Measurements from ENCODE around the gene ZDBF2.
"Not testable (repeated sequence)": the region's sequence is repeated elsewhere in the genome, so short reads cannot be mapped to it uniquely, and the experiment has no call there.

ZDBF2 gene

DNA sequence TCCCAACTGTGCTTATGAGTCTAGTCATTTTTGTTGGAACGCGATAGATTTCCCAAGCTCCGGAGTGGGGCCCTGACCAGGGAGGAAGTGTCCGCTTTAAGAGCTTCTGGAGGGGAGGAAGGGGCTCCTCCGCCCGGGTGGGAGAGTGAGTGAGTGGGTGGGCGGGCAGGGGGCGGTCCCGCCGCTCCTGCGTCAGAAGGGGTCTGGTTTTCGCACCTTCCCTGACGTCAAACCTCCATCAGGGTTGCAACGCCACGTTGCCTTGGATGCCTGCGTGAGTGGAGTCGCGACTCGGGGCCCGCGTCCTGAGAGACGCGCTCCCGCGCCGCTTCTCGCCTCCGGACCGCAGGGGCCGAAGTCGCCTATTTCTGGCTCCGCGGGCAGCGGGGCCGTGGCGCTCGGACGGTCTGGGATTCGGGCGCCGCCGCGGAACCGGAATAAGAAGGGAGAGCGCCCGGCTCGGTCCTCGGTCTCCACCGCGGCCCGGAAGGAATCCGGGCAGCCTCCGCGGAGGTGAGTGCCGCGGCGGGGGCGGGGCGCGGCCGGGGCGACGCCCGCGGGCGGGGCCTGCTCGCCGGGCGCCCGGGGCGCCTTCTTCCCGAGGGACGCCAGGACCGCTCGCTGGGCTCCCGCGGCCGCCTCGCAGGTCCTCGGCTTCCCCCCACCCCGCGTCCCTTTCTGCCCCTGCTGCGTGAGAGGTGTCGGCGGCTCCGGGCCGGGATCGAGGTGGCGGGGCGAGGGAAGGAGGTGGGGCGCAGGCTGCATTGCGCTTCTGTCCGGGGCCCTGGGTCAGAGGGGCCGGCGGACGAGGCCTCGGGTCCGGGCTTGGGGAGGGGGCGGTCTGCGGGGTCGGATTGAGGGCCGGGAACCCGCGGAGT lies at the start of gene ZDBF2:
Gene ZDBF2 (plus strand): TSS at position 230 of the 878 bp plus-strand sequence. CDS start 7,187 bp downstream, outside the sequence.
- peak; percentile 87 for DNase-seq (ENCODE audit: low read depth, low spot score)

DNA sequence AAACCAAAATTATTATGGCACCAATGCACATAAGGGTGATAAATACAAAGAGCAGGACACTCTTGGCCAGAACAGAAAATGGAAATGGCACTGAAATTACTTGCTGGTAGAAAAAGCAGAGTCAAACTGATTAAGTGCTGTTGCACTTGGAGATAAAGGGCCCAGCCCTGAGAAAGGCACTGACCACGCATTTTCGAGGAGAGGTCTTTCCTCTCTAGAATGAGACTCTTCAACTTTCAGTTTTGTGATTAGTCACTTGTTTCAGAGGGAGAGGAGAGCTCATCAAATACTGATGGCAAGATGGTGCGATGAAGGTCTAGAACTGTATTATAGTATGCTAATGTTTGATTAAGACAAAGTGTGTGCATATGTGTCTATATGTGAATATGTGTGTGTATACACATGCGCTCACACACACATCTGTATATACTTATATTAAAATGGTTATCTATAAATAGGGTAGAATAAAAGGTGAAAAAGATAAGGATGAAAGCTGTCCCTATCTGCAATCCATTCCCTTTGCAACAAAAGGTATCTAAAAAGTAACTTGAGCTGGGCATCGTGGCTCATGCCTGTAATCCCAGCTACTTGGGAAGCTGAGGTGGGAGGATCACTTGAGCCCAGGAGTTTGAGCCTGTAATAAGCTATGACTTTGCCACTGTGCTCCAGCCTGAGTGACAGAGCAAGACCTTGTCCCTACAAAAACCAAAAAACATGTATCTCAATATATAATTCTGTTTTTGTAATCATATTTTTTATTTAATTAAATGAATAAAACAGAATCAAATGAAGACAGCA lies 48.8 kb upstream of the ZDBF2 start:
- DNase-seq (ENCODE audit: low read depth, low spot score), result no peak

DNA sequence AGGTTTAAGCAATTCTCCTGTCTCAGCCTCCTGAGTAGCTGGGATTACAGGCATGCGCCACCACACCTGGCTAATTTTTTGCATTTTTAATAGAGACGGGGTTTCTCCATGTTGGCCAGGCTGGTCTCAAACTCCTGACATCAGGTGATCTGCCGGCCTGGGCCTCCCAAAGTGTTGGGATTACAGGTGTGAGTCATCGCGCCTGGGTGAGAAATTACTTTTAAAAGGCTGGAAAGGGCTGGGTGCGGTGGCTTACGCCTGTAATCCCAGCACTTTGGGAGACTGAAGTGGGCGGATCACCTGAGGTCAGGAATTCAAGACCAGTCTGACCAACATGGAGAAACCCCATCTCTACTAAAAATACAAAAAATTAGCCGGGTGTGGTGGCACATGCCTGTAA lies 45.8 kb upstream of the ZDBF2 start:
- not testable (repeated sequence) for DNase-seq (ENCODE audit: low read depth, low spot score)

DNA sequence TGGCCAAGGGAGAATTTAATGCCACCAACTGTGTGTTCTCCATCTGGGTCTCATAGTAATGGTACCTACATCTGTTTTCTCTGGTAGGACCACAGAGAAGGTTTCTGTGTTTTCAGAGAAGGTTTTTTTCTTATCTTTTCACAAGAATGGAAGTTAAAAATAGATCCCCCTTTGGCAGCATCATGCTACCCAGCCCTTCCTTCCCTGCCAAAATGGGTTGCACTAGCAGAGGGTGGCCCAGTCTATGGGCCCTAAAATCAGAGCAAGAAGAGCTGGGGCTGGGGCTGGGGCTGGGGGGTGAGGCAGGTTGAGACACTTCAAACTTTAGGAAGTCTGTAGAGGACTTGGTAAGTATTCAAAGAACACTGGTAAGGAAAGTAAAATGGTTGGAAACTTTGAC lies 44.8 kb upstream of the ZDBF2 start:
- DNase-seq (ENCODE audit: low read depth, low spot score), result no peak

DNA sequence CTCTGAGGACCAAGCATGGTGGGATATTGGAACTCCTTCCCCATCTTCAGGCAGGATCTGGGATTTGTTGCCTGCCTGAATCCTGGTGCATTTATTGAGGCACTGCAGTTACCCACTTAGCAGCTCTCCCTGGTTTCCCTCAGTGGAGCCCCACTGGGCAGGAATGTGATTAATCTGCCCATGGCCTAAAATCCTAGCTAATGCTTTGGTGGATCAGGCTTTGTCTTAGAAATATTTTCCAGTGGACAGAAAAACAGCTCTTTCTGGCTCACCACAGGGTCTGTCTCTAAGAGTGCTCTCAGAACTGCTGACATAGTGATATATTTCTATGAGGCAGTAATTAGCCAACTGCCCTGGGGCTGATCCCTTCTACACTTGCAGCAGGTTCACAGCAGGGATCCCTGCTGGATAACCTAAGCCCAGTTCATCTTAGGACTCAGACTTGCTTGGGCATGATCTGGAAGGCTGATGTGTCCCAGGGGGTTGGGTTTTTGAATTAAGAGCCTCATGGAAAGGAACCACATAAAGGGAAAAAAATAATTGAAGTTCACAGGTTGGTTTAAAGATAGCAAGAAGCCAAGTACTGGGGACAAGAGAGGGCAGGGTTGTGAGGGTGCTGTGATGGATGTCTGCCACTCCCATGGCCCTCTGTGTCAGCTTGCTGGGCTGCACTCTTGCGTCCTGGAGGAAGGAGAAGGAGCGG lies 44.3 kb upstream of the ZDBF2 start:
- peak; percentile 88 for DNase-seq (ENCODE audit: low read depth, low spot score)

DNA sequence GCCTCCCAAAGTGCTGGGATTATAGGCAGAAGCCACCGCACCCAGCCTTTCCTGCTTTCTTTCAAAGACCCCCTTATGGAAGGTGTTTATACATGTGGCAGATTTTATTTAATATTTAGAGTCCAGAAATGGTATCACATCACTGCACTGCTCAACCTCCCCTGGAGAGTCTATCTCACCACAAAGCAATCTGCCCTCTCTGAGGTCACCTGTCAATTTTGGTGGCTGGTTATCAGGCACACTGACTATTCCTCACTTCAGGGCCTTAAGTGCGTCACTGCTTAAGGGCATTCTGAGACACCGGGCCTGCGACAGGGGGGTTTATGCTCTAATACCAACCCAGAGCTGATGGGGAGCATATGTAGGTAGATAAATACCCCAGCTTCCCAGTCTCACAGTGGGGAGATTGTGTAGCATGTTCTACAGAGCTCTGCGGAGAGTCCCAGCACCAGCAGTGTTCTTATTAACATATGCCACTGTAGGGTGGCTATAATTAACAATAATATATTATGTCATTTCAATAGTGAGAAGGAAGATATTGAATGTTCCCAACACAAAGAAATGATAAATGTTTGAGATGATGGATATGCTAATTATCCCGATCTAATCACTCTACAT lies 42.7 kb upstream of the ZDBF2 start:
- no peak for DNase-seq (ENCODE audit: low read depth, low spot score)

DNA sequence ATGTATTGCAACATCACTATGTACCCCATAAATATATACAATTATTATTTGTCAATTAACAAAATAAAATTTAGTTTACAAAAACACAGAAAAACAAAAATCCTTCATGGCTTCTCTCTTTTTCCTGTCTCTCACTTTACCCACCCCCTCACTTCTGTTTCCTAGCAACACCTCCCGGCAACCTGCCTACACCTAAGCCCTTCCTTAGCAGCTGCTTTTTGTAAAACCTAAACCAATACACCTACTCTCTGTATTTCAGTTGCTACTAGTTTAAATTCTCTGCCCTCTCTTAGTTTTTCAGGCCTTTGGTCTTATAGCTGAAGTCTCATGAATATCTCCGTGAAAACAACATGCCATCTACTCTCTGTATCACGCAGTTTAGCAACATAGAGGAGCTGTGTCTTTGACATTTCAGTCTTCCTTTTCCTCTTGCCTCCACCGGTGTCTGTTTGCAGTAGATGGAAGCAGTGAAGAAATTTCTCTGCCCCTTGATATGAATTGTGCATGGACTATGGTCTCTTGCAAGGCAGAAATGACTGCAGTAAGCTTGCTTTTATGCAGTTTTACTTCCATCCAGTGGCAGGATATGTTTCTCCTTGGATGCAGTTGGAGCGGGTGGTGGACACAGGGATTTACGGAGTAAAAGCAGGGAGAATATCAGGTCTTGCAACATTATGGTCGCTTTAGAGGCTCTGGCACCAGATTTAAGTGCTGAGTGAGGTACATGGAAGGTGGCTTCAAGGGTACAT lies 42.0 kb upstream of the ZDBF2 start:
- DNase-seq (ENCODE audit: low read depth, low spot score), result no peak

DNA sequence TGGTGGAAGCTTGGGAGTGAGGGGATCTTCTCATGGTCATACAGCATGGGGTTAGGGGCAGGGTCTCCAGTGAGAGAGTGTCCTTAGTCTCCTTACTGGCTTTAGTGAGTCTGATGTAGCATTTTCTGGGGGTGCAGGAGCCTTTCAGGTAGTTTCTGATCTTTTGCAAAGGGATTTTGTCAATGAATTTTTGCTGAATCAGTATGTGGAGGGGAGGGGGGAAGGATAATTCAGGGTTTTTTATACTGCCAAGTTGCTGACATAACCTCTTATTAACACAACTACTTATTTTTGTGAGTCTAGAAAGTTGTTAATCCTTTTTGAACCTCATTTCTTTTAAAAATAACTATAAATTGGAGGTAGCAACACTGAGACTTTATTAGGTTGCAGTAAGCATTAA lies 35.3 kb upstream of the ZDBF2 start:
- no peak for DNase-seq (ENCODE audit: low read depth, low spot score)

DNA sequence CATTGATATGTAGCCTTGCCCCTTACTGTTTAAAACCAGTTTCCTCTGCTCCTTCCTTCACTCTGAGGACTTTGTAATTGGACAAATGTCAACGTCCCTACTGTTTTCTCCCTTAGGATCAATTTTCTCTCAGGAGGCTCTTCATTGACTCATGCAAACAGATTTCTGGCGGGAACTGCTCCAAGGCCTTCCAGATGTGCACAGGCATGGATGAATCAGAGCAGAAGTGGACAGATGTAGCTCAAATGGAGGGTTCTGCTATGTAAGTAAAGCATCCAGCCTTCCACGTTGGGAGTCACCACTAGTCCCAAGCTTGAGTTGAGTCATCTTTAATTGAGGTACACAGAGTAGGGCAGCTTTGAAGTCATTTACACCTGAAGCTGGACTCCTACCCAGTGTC lies 34.1 kb upstream of the ZDBF2 start:
- DNase-seq (ENCODE audit: low read depth, low spot score), result no peak

DNA sequence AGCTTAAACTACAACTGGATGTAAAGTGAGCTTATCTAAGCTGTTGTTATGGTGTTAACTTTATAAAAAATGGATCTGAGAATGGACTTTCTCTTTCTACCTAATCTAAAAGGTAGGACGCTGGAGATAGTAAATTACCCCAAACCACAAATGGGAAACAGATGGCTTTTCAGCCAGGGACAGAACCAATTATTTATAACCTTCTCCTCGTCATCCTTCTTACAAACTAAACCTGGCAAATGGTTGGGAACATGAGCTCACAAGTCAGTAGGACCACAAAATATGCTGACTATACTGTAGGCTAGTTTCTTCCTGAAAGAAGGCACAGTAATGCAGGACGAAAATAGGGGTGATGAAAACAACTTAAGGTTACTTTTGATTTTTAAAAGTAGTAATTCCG lies 32.7 kb upstream of the ZDBF2 start:
- no peak for DNase-seq (ENCODE audit: low read depth, low spot score)

DNA sequence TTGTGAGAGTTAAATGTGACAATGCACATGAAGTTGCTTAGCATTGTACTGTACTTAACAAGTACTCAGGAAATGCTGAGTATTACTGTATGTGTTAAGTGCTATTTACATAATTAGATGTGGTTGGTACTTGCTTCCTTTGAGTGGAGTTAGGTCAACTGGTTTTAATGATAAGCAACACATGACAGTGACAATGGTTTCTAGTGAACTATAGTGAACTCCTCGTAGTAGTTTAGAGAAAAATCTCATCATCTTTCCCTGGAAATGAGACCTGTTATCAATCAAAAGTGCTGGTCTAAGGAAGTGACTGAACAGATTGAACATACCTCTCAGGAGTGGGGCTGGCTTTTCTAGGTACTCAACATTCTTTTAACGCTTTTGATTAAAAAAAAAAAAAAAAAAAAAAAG lies 29.2 kb upstream of the ZDBF2 start:
- DNase-seq (ENCODE audit: low read depth, low spot score), result no peak

DNA sequence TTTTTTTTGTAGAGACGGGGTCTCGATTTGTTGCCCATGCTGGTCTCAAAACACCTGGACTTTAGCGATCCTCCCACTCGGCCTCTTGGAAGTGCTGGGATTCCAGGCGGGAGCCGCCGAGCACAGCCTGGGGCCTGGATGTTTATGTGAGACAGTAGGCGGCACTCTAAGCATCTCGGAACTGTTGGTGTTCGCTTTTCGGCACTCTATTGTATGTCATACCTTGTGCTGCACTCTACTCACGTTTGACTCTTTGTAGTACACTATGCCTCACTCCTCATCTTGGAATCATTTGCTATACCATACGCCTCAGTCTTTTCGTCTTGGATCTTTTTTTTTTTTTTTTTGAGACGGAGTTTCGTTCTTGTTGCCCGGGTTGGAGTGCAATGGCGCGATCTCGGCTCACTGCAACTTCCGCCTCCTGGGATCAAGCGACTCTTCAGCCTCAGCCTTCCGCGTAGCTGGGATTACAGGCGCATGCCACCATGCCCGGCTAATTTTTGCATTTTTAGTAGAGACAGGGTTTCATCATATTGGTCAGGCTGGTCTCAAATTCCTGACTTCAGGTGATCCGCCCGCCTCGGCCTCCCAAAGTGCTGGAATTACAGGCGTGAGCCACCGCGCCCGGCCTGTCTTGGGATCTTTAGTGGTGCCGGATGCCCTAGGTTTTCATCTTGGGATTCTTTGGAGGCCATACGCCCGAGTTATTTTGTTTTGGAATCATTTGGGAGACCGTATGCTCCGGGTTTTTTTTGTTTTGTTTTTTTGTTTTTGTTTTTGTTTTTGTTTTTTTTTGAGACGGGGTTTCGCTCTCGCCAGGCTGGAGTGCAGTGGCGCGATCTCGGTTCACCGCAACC lies 24.2 kb upstream of the ZDBF2 start:
- peak; percentile 75 for DNase-seq (ENCODE audit: low read depth, low spot score)

DNA sequence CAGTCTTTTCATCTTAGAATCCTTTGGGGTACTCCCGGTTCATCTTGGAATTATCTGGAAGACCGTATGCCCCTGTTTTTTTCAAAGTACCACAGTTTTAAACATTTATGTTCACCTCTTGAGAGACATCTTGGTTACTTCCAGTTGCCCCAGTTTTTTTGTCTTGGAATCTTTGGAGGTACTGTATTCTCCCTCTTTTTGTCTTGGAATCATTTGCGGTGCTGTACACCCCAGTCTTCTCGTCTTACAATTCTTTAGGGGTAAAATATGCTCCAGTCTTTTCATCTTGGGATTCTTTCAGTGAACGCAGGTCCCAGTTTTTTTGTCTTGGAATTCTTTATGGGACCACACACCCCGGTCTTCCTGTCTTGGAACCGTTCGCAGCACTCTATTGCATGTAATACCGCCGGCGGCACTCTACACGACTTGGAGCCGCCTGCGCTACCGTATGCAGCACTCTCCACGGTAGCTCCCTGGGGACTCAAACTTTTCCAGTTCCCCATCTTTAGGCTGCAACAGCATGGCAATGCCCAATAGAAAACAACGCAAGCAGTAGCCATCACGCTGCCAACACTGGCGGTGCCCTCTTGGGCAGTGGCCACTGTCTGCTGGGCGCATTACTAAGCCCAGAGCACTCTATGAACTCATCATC lies 21.2 kb upstream of the ZDBF2 start:
- DNase-seq (ENCODE audit: low read depth, low spot score), result no peak

DNA sequence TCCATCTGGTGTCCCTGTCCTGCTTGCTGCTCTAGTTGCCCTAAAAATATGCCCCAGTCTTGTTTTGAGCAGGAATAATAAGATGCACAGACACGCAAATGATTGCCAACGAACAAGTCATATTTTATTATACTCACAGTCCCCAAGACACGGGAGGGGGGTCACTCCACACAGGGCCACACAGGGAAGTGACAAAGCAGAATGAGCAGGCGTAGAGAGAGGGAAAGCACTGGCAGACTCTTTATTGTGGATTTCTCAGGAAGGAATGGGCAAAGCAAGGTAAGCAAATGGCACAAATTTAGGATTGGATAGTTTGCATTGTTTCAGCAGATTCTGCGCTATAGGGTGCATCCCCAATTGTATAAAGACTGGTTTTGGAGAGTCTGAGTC lies 20.7 kb upstream of the ZDBF2 start:
- DNase-seq (ENCODE audit: low read depth, low spot score), result no peak

DNA sequence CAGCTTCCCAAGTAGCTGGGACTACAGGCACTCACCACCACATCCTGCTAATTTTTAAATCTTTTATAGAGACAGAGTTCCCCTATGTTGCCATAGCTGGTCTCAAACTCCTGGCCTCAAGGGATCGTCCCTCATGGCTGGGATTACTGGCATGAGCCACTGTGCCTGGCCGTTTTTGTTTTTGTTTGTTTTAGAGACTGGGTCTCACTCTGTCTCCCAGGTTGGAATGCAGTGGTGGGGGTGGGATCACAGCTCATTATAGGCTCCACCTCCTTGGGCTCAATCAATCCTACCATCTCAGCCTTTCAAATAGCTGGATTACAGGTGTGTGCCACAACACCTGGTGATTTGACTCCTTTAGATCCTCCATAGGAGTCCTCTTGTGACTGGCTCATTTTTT lies 19.5 kb upstream of the ZDBF2 start:
- peak; percentile 84 for DNase-seq (ENCODE audit: low read depth, low spot score)

DNA sequence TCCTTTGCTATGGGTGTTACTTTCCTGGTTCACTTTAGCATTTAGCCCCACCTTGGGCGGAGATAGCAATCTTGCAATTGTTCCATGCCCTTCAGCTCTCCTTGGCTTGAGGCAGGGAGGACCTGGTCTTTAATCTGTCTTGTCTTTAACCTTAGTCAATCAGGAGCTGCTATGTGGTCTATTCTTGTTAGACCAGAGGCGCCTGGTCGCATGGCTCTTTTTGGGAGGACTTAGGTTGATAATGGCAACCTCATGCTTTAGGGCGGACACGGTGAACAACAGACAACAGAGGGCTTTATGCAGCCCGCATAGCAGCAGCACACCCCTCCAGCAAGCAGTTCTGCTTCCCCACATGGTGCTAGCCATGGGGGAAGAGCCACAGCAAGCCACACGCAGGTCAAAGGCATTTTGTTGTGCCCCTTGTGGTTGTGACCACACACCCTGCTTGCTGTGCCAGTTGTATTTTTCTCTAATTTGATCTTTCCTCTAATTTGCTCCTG lies 17.7 kb upstream of the ZDBF2 start:
- DNase-seq (ENCODE audit: low read depth, low spot score), result peak; percentile 85

DNA sequence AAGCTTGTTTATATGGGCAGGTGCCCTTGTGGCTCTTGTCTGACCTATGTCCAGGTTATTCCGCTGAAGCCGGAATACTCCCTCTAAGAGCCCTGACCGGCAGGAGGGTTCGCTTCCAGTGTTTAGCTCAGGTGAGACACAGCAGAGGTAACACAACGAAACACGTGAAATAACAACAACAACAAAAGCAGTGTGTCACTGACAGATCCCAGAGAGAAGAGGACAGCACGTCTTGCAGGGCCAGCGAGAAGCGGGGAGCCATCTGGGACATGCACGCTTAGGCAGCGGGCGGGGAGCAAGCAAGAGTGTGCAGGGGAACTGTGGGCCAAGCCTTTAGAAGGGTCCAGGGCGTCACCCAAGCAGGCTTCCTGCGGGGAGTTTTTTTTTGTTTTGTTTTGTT lies 17.1 kb upstream of the ZDBF2 start:
- DNase-seq (ENCODE audit: low read depth, low spot score), result no peak

DNA sequence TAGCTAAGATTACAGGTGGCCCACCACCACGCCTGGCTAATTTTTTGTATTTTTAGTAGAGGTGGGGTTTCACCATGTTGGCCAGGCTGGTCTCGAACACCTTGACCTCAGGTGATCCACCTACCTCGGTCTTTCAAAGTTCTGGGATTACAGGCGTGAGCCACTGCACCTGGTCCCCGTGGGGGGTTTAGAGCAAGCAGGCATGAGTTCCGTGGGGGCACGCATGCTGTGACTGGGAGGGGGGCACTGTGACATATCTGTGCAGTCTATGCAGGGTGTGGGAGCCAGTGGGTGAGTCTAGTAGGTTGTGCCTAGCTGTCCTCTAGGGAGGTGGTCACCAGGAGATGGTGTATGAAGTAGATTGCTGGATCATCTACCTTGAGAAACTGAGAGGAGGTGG lies 16.6 kb upstream of the ZDBF2 start:
- DNase-seq (ENCODE audit: low read depth, low spot score), result no peak

DNA sequence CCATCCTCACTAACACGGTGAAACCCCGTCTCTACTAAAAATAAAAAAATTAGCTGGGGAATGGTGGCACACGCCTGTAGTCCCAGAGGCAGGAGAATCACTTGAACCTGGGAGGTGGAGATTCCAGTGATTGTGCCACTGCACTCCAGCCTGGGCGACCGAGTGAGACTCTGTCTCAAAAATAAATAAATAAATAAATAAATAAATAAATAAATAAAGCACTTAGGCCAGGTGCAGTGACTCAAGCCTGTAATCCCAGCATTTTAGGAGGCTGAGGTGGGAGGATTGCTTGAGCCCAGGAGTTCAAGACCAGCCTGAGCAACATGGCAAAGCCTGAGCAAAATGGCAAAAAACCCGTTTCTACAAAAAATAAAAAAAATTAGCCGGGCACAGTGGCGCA lies 15.8 kb upstream of the ZDBF2 start:
- not testable (repeated sequence) for DNase-seq (ENCODE audit: low read depth, low spot score)

All from ELF-1 (cell line).